Cardiac muscle cell (in vitro differentiated cells and primary cell): ENCODE results near the gene TACR1. TPM values are rescaled to one million over a fixed set of nuclear protein-coding genes. Genes with fewer than 3 reads are reported as not detected.
A peak's percentile ranks its signal among the peaks of the same experiment; 100 is the strongest.
"Not testable (repeated sequence)": the region's sequence is repeated elsewhere in the genome, so short reads cannot be mapped to it uniquely, and the experiment has no call there.

ENCODE experiments used
- DNase-seq, 2 donors: peaks; one replicate each; pipeline versions ENCODE4 v3.0.0 to v3.0.0-alpha.2; 2010 to 2017; ENCODE audit warnings: low read depth in 1 of 2, low spot score in 1 of 2
- H3K27ac ChIP-seq: fragments of 200-600 bp; sonication (generic); 2 replicates; pipeline ENCODE4 v1.5.1; 2016
- H3K27me3 ChIP-seq: fragments of 200-600 bp; sonication (generic); 2 replicates; pipeline ENCODE4 v1.6.0; 2016; ENCODE audit warnings: control low read depth
- H3K36me3 ChIP-seq: fragments of 200-600 bp; sonication (generic); 2 replicates; pipeline ENCODE4 v1.5.1; 2016; ENCODE audit warnings: control low read depth
- H3K4me1 ChIP-seq: fragments of 200-600 bp; sonication (generic); 2 replicates; pipeline ENCODE4 v1.8.1; 2017; ENCODE audit warnings: low read depth, mild to moderate bottlenecking, mixed run types
- H3K4me3 ChIP-seq: fragments of 200-600 bp; sonication (generic); 2 replicates; pipeline ENCODE4 v1.5.1; 2016; ENCODE audit warnings: mild to moderate bottlenecking
- H3K9me3 ChIP-seq: fragments of 200-600 bp; sonication (generic); 2 replicates; pipeline ENCODE4 v1.5.1; 2017; ENCODE audit warnings: low read depth, mild to moderate bottlenecking, control low read depth
- polyA plus RNA-seq: library from polyadenylated mRNA; unstranded; fragments of >200 nt; fragmentation: Nextera tagmentation; extraction: Ambion mirVana; gene quantifications from 2 replicates; pipeline ENCODE4 v1.2.1, GENCODE V29; 2016
- total RNA-seq: library from RNA; depleted of rRNA; stranded (reverse); fragments of >200 nt; gene quantifications from 2 replicates; pipeline ENCODE4 v1.2.3, GENCODE V29; 2016
- TF ChIP-seq, protein P1 (sequence below): IDR thresholded peaks from 2 replicates; pipeline ENCODE4 v1.5.1; 2012; ENCODE audit warnings: low read depth, mild to moderate bottlenecking, low read length

TACR1 gene
- total and polyA plus RNA-seq, 2 experiments from 2014 or later, result not detected

DNA sequence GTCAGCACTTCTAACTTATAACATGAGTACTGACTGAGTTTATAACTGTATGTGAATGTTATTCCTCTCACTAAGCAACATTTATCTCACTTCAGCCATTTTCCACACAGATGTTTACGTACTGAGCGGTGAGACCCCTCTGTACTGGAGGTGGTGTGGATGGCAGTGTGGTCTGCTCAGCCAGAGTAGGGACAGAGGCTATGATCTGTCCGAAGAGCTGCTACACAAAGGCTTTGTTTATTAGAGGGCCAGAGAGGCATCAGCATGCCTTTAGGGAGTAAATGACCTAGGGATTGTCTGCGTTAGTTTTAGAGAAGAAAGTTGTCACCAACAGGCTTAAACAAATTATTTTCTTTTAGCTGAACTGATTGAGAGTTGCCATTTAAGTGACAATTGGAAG lies 23.2 kb upstream of the TACR1 start:
- H3K4me3 ChIP-seq, result no peak overlapping the region
- TF ChIP-seq, protein P1, sequence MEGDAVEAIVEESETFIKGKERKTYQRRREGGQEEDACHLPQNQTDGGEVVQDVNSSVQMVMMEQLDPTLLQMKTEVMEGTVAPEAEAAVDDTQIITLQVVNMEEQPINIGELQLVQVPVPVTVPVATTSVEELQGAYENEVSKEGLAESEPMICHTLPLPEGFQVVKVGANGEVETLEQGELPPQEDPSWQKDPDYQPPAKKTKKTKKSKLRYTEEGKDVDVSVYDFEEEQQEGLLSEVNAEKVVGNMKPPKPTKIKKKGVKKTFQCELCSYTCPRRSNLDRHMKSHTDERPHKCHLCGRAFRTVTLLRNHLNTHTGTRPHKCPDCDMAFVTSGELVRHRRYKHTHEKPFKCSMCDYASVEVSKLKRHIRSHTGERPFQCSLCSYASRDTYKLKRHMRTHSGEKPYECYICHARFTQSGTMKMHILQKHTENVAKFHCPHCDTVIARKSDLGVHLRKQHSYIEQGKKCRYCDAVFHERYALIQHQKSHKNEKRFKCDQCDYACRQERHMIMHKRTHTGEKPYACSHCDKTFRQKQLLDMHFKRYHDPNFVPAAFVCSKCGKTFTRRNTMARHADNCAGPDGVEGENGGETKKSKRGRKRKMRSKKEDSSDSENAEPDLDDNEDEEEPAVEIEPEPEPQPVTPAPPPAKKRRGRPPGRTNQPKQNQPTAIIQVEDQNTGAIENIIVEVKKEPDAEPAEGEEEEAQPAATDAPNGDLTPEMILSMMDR, result no peak
- H3K36me3 ChIP-seq, result no peaks in the 10 kb centered on the region
- H3K27me3 ChIP-seq, result no peaks in the 10 kb centered on the region
- H3K4me1 ChIP-seq, result no peaks in the 10 kb centered on the region
- H3K9me3 ChIP-seq, result no peaks in the 10 kb centered on the region
- H3K27ac ChIP-seq, result no peak overlapping the region
- DNase-seq, result no peak

DNA sequence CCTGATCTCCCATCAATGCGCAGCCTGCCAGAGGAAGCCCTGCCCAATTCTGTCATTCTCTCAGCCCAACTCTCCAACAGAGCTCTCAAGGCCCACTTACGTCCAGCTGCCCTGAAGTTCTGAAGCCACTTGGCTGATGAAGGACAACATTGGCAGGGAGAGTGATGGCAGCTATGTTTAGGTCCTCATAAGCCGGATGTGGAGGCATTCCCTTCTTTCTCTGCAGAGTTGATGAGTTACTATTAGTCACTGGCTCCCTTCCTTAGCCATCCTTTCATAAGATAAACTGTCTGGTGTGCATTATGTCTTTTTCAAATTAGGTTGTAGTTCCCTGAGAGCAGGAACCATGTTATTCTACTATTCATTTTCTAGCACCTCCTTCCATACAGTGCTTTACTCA lies 22.5 kb upstream of the TACR1 start:
- Histone ChIP-seq H3K27me3 (no peaks in the 10 kb centered on the region), H3K9me3 (no peaks in the 10 kb centered on the region), H3K4me1 (no peaks in the 10 kb centered on the region), H3K4me3 (no peak overlapping the region), H3K27ac (no peak overlapping the region), H3K36me3 (no peaks in the 10 kb centered on the region)
- DNase-seq, result peak; percentile 31 to 45
- TF ChIP-seq, protein P1, result no peak

DNA sequence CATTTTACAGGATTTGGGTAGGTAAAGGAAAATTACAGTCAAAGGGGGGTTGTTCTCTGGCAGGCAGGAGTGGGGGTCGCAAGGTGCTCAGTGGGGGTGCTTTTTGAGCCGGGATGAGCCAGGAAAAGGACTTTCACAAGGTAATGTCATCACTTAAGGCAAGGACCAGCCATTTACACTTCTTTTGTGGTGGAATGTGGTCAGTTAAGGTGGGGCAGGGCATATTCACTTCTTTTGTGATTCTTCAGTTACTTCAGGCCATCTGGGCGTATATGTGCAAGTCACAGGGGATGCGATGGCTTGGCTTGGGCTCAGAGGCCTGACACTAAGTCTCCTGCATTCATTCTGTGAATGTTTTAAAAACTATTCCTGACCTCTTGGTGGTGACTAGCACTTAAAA lies 19.9 kb upstream of the TACR1 start:
- not testable (repeated sequence) for H3K27ac ChIP-seq, H3K4me1 ChIP-seq, H3K36me3 ChIP-seq, H3K9me3 ChIP-seq, H3K27me3 ChIP-seq, DNase-seq, H3K4me3 ChIP-seq

DNA sequence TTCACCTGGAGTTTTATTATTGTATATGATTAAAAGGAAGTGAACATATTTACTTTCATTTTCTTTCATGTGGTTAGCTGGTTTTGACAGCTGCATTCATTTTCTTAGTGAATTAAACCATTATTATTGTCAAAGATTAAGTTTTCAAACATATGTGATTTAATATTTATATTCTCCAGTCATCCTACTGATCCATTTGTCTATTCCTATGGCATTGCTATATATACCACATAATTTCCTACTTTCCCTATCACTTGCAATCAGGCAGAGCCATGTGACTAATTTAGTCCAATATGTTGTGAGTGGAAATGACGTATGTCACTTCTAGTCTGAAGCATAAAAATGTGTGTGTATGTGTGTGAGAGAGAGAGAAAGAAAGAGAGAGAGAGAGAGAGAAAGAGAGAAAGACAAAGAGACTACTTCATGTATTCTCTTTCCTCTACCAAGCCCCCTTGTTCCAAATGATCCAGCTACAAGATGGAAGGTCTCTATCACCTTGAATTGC lies 12.0 kb upstream of the TACR1 start:
- H3K4me1 ChIP-seq, result no peaks in the 10 kb centered on the region
- TF ChIP-seq, protein P1, result no peak

DNA sequence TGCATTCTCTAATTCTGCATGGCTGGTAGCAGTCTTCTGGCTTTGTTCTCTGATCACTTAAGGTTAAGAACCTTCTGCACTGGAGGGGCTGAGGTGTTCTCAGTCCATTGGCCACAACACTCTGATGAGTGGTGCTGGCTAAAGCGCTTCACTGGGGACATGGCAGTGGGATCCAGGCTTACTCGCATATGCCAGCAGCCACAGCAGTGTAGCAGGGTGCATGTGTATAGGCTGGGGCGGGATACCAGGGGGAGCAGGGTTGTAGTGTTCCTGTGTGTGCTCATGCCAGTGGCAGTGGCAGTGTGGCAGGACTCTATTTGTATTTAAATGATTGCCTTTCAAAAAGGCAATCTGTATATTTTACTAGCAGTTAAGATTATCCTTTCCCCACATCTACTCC lies 11.1 kb upstream of the TACR1 start:
- TF ChIP-seq, protein P1, result no peak

More for the DNA sequence above, 12.0 kb upstream of the TACR1 start:
- Histone ChIP-seq H3K9me3 (no peaks in the 10 kb centered on the region), H3K27me3 (peaks cover 3% of the 10 kb centered on the region), H3K4me3 (no peak overlapping the region), H3K27ac (no peak overlapping the region), H3K36me3 (no peaks in the 10 kb centered on the region)
- no peak for DNase-seq

DNA sequence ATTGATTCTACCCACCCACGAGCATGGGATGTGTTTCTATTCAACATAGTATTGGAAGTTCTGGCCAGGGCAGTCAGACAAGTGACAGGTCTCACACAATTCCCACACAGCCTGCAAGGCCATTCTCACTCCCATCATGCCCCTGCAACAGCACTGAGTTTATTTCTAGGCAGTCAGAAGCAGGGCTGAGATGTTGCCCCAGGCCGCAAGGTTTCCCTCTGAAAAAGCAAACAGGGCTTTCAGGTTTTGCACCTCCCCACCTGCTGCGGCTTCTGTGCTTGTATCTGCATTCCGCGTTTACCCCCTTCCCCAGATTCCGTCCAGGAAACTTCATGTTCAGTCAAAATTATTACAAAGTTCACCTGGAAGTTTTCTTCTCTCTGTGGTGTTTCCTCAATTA lies 9.4 kb upstream of the TACR1 start:
- Histone ChIP-seq H3K4me3 (no peak overlapping the region), H3K36me3 (no peaks in the 10 kb centered on the region)
- TF ChIP-seq, protein P1, result no peak

More for the DNA sequence above, 11.1 kb upstream of the TACR1 start:
- Histone ChIP-seq H3K4me3 (no peak overlapping the region), H3K4me1 (no peaks in the 10 kb centered on the region), H3K9me3 (no peaks in the 10 kb centered on the region), H3K27me3 (peaks cover 9% of the 10 kb centered on the region), H3K27ac (no peak overlapping the region), H3K36me3 (no peaks in the 10 kb centered on the region)
- DNase-seq, result no peak

More for the DNA sequence above, 9.4 kb upstream of the TACR1 start:
- Histone ChIP-seq H3K27me3 (peaks cover 26% of the 10 kb centered on the region), H3K27ac (no peak overlapping the region), H3K4me1 (no peaks in the 10 kb centered on the region), H3K9me3 (no peaks in the 10 kb centered on the region)
- DNase-seq, result no peak
